ENCODE results near the gene RAD51B.

The RAD51B gene

GRCh38 chr14:68467425-68467824 lies 647.8 kb downstream of the RAD51B start:
- no peak overlapping the region for H3K27ac ChIP-seq
- in situ Hi-C loops (cut with HindIII; ENCODE audit: low pct_ligation_motif_present, low sequenced_read_pairs): no loop called here
- no peaks in the 10 kb centered on the region for H3K27me3 ChIP-seq (replicated peaks)
- no peaks in the 10 kb centered on the region for H3K36me3 ChIP-seq (replicated peaks)
- TF ChIP-seq CTCF (IDR thresholded peaks at IDR 0.05; ENCODE audit: low read depth, low read length, missing control alignments): no peak
- no peak for DNase-seq
- H3K4me3 ChIP-seq (ENCODE audit: low read depth, low read length): no peak overlapping the region

DNA sequence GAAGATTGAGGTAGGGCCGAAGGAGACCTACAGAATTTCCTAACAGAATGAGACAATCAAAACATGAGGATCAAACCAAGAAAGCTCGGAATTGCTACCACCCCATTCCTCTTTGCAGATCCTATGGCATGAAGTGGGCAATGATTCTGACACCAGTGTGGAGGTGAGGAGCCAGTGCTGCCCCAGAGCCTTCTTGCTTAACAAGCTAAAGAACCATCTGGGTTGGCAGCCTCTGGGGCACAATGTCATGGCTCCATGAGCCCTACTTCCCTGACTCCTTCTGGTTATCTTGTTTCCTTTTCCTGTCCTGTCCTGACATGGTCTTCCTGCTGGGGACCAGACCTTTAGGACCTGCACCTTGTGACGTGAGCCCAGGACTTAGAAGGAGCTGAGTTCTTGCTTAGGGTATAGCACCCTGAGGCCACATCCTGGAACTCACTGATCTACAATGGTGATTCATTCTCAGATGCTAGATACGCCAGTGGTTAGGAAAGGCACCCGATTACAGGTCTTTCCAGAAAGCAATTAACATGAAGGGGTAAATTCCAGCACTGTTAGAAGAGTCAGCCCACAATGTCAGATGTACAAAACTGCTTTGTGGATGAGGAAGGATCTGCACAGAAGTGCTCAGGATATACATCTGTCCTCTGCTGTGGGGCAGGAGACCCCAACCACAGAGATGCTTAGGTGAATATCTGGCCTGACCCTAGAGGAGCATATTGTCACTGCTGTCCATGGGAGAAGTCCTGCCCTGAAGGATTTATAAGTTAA lies 649.0 kb downstream of the RAD51B start:
- TF ChIP-seq CTCF (IDR thresholded peaks at IDR 0.05; ENCODE audit: low read depth, low read length, missing control alignments): no peak
- peak; percentile 59 for DNase-seq
- Histone ChIP-seq H3K4me3 (ENCODE audit: low read depth, low read length) (no peak overlapping the region), H3K36me3 (replicated peaks) (no peaks in the 10 kb centered on the region), H3K27ac (no peak overlapping the region), H3K27me3 (replicated peaks) (no peaks in the 10 kb centered on the region)
- in situ Hi-C loops (cut with HindIII; ENCODE audit: low pct_ligation_motif_present, low sequenced_read_pairs): no loop called here

- H3K27me3 ChIP-seq (replicated peaks): no peaks in the 10 kb centered on the region
- TF ChIP-seq CTCF (IDR thresholded peaks at IDR 0.05; ENCODE audit: low read depth, low read length, missing control alignments): no peak
- no peak overlapping the region for H3K27ac ChIP-seq
- in situ Hi-C loops (cut with HindIII; ENCODE audit: low pct_ligation_motif_present, low sequenced_read_pairs): no loop called here
- H3K4me3 ChIP-seq (ENCODE audit: low read depth, low read length): no peak overlapping the region
- no peaks in the 10 kb centered on the region for H3K36me3 ChIP-seq (replicated peaks)
- no peak for DNase-seq
These were observed 649.7 kb downstream of the RAD51B start for GRCh38 chr14:68469208-68469713.

GRCh38 chr14:68470361-68470760 lies 650.8 kb downstream of the RAD51B start:
- DNase-seq: no peak
- H3K4me3 ChIP-seq (ENCODE audit: low read depth, low read length): no peak overlapping the region
- in situ Hi-C loops (cut with HindIII; ENCODE audit: low pct_ligation_motif_present, low sequenced_read_pairs): no loop called here
- TF ChIP-seq CTCF (IDR thresholded peaks at IDR 0.05; ENCODE audit: low read depth, low read length, missing control alignments): no peak
- H3K27me3 ChIP-seq (replicated peaks): no peaks in the 10 kb centered on the region
- no peaks in the 10 kb centered on the region for H3K36me3 ChIP-seq (replicated peaks)
- no peak overlapping the region for H3K27ac ChIP-seq

GRCh38 chr14:68471029-68471963 lies 651.7 kb downstream of the RAD51B start:
- H3K27ac ChIP-seq: no peak overlapping the region
- DNase-seq: no peak
- no peak overlapping the region for H3K4me3 ChIP-seq (ENCODE audit: low read depth, low read length)
- H3K36me3 ChIP-seq (replicated peaks): no peaks in the 10 kb centered on the region
- H3K27me3 ChIP-seq (replicated peaks): no peaks in the 10 kb centered on the region
- TF ChIP-seq CTCF (IDR thresholded peaks at IDR 0.05; ENCODE audit: low read depth, low read length, missing control alignments): no peak
- in situ Hi-C loops (cut with HindIII; ENCODE audit: low pct_ligation_motif_present, low sequenced_read_pairs): no loop called here
